Neural crest cell (in vitro differentiated cells): ENCODE results near the gene TBRG4. TPM values are rescaled to one million over a fixed set of nuclear protein-coding genes. Genes with fewer than 3 reads are reported as not detected.

ENCODE experiments used
- DNase-seq: peaks from one replicate; pipeline ENCODE4 v3.0.0; 2021; ENCODE audit warnings: low read depth, mixed read lengths, low spot score
- H3K27ac Mint-ChIP-seq: one replicate; pipeline ENCODE4 v1.8.0; 2021; ENCODE audit warnings: mild to moderate bottlenecking, mixed read lengths; ENCODE audit not compliant: unreplicated experiment
- H3K27me3 Mint-ChIP-seq: 2 replicates; pipeline ENCODE4 v1.8.0; 2021; ENCODE audit warnings: low read depth, mild to moderate bottlenecking, mixed read lengths
- H3K36me3 Mint-ChIP-seq: 2 replicates; pipeline ENCODE4 v1.8.0; 2021; ENCODE audit warnings: low read depth, mild to moderate bottlenecking, mixed read lengths
- H3K4me1 Mint-ChIP-seq: 2 replicates; pipeline ENCODE4 v1.8.0; 2021; ENCODE audit warnings: mixed read lengths
- H3K4me3 Mint-ChIP-seq: one replicate; pipeline ENCODE4 v1.8.0; 2021; ENCODE audit warnings: mild to moderate bottlenecking, mixed read lengths
- H3K9me3 Mint-ChIP-seq: 2 replicates; pipeline ENCODE4 v1.8.0; 2021; ENCODE audit warnings: mixed read lengths
- total RNA-seq: library from RNA; stranded (reverse); gene quantifications from 2 replicates; pipeline ENCODE4 v1.2.1, GENCODE V29; 2021
- TF ChIP-seq, protein P1 (sequence below): fragments of 200-600 bp; sonication (generic); conservative IDR thresholded peaks from 2 replicates; pipeline ENCODE4 v1.5.0; 2021; ENCODE audit warnings: antibody characterized with exemption, mild to moderate bottlenecking

The TBRG4 gene
- total RNA-seq, 1 donor from 2014 or later: 104 TPM

DNA sequence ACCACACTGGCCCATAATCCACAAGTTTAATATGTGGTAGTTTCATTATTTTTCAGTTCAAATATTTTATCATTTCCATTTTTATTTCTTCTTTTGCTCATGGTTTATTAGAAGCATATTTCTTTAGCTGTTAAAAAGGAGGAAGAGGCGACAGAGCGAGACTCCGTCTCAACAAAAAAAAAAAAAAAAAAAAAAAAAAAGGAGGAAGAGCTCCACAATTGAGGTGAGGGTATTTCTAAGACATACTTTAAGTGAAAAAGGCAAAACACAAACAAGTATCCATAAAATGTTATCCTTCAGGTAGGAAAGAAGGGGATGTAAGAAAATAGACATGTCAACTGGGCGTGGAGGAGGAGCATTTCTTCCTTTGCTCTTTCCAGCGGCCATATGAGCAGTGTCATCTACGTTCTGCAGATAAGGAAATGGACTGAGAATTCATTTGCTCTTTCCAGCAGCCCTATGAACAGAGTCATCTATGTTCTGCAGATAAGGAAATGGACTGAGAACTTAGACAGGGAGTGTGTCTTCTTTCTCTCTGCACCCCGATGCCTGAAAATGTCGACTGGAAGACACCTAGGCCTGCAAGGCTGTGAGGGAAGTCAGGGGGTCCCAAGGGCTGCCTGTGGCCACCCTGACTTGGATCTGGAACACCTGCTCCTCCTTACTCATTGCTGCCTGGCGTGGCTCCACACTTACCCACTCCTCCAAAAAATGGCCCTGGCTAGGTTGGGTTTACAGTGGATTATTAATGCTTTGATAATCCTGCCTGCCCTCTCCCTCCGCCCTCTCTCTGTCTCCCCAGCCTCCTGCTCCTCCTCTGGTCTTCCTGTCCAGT is 27.2 kb upstream of the TBRG4 start:
- H3K36me3 Mint-ChIP-seq: no peaks in the 10 kb centered on the region
- TF ChIP-seq, protein P1, sequence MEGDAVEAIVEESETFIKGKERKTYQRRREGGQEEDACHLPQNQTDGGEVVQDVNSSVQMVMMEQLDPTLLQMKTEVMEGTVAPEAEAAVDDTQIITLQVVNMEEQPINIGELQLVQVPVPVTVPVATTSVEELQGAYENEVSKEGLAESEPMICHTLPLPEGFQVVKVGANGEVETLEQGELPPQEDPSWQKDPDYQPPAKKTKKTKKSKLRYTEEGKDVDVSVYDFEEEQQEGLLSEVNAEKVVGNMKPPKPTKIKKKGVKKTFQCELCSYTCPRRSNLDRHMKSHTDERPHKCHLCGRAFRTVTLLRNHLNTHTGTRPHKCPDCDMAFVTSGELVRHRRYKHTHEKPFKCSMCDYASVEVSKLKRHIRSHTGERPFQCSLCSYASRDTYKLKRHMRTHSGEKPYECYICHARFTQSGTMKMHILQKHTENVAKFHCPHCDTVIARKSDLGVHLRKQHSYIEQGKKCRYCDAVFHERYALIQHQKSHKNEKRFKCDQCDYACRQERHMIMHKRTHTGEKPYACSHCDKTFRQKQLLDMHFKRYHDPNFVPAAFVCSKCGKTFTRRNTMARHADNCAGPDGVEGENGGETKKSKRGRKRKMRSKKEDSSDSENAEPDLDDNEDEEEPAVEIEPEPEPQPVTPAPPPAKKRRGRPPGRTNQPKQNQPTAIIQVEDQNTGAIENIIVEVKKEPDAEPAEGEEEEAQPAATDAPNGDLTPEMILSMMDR: no peak
- H3K27me3 Mint-ChIP-seq: peaks cover 8% of the 10 kb centered on the region
- no peaks in the 10 kb centered on the region for H3K9me3 Mint-ChIP-seq
- no peak for DNase-seq
- no peak overlapping the region for H3K4me3 Mint-ChIP-seq
- H3K4me1 Mint-ChIP-seq: peaks cover 5% of the 10 kb centered on the region
- peak overlapping the region; percentile 58 for H3K27ac Mint-ChIP-seq

DNA sequence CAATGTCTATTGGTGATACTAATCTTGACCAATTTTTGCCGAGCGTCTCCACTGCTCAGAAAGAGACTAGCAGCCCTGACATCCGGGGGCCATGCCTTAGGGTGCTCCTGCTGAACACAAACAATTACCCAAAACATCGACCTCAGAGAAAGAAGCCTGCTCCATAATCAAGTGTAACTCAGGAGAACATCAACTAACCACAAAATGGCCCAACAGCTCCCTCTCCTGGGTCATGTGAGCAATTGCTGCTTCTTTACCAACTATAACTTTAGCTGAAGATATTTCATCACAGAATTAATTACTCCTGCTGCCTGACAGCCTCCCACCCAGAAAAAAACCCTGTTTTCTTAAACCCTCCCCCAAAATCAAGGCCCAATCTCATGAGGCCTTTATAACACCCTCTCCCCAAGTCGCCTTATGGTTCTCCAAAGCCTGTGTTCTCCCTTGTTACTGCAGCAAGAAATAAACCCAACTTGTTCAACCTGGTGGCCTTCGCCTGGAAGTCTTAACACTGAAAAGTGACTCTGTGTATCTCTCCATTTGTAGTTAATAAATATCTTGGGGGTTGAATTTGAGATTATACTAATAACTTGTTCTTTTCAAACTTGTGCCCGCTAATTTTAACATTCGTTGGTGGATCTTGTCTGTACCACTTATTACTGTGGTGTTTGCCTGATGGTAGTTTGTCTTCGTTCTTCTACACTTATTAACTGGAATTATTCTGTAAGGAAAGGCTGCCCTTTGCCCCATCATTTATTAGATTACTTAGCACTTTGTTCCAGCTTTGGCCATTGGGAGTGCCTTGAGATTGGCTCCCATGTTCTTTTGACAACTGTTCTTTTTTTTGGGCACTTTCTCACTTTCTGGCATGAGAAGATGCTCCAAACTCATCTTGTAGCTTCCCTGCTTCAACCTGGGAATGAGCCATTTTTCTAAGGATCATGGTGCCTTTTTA is 24.9 kb upstream of the TBRG4 start:
- H3K27me3 Mint-ChIP-seq: peaks cover 6% of the 10 kb centered on the region
- H3K4me3 Mint-ChIP-seq: no peak overlapping the region
- H3K4me1 Mint-ChIP-seq: peaks cover 5% of the 10 kb centered on the region
- no peak overlapping the region for H3K27ac Mint-ChIP-seq
- peak; percentile 65 for DNase-seq
- no peaks in the 10 kb centered on the region for H3K9me3 Mint-ChIP-seq
- no peaks in the 10 kb centered on the region for H3K36me3 Mint-ChIP-seq
- TF ChIP-seq, protein P1: peak; percentile 96

DNA sequence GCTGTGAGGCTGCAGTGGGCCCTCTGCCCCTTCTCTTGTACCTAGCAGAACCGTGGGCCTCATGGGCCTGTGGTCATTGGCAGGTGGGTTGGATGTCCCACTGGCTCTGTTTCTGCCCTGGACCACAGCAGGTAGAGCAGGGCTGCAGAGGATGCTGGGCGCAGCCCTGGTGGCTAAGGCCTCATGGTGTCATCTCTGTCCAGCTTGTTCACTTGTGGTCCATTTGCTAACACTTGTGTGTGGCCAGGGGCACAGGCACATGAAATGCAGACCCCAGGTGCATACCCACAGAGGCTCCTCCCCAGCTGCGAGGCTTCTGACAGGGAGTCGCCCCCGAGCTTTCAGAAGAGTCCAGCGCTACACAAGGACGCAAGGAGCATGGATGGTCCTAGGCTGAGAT is 22.4 kb upstream of the TBRG4 start:
- H3K4me3 Mint-ChIP-seq: no peak overlapping the region
- no peaks in the 10 kb centered on the region for H3K36me3 Mint-ChIP-seq

DNA sequence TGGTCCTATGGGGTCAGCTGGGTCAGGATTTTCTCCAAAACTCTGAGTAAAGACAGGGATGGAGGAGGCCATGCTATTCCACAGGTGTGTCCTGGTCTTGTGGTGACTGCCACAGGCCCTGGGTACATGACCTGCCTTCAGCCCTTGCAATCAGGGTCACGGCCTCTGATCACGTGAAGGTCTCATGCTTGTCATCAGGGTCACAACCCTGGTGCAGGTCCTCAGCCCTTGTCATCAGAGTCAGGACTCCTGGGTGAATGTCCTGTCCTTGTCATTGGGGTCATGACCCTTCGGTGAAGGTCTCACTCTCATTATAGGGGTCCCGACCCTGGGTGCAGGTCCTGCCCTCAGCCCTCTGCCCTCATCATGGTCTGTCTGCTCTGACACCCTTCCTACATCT is 21.9 kb upstream of the TBRG4 start:
- DNase-seq: no peak
- peaks cover 4% of the 10 kb centered on the region for H3K27me3 Mint-ChIP-seq
- TF ChIP-seq, protein P1: no peak

More for the DNA sequence above, 22.4 kb upstream of the TBRG4 start:
- TF ChIP-seq, protein P1: no peak
- Mint-ChIP-seq H3K4me1 (peaks cover 5% of the 10 kb centered on the region), H3K9me3 (no peaks in the 10 kb centered on the region), H3K27me3 (peaks cover 4% of the 10 kb centered on the region), H3K27ac (peak overlapping the region; percentile 78)
- DNase-seq: no peak

DNA sequence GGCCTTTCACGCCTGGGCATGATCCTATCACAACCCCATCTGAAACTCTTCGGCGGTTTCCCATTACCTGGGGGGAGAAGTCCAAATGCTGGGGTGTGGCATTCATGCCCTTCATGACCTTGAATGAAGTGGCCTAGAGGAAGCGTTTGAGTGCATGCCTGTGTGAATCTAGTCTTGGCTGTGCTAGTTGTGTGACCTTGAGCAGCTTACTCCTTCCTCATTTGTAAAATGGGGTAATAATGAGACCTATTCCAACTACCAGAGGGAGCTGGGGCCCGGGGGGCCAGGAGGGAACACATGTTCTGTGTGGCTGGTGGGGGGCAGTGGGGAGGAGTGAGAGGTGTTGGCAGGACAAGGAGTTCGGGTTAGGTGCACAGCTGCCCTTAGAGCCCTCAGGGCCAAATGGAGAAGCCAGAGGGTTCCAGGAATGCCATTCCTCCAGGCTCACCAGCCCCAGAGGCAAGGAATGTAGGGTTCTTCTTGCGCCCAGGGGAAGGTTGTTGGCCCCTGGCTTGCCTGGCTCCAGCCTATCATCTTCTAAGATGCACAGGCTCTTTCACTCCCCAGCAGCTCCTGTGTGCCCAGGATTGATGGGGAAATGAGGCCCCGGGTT is 21.3 kb upstream of the TBRG4 start:
- no peak for DNase-seq
- no peaks in the 10 kb centered on the region for H3K9me3 Mint-ChIP-seq
- H3K4me1 Mint-ChIP-seq: peaks cover 5% of the 10 kb centered on the region
- H3K27ac Mint-ChIP-seq: no peak overlapping the region
- H3K36me3 Mint-ChIP-seq: no peaks in the 10 kb centered on the region
- TF ChIP-seq, protein P1: no peak
- peaks cover 4% of the 10 kb centered on the region for H3K27me3 Mint-ChIP-seq
- H3K4me3 Mint-ChIP-seq: no peak overlapping the region

More for the DNA sequence above, 21.9 kb upstream of the TBRG4 start:
- H3K27ac Mint-ChIP-seq: peak overlapping the region; percentile 78
- H3K4me3 Mint-ChIP-seq: no peak overlapping the region
- no peaks in the 10 kb centered on the region for H3K9me3 Mint-ChIP-seq
- no peaks in the 10 kb centered on the region for H3K36me3 Mint-ChIP-seq
- peaks cover 5% of the 10 kb centered on the region for H3K4me1 Mint-ChIP-seq
